Left ventricle myocardium inferior (tissue), 1 donor: ENCODE measurements around the gene PPARD. TPM values are rescaled to one million over a fixed set of nuclear protein-coding genes. Genes with fewer than 3 reads are reported as not detected.

Experiments
- DNase-seq: peaks from one replicate; pipeline ENCODE4 v3.0.0-alpha.2; 2020
- H3K27ac ChIP-seq: fragments of 200-600 bp; replicated peaks from 2 replicates; pipeline ENCODE4 v1.8.0; 2021
- H3K27me3 ChIP-seq: fragments of 200-600 bp; 2 replicates; pipeline ENCODE4 v1.8.0; 2021; ENCODE audit warnings: low read depth
- H3K36me3 ChIP-seq: fragments of 200-600 bp; 2 replicates; pipeline ENCODE4 v1.8.0; 2021
- H3K4me1 ChIP-seq: fragments of 200-600 bp; 2 replicates; pipeline ENCODE4 v1.8.0; 2021
- H3K4me3 ChIP-seq: fragments of 200-600 bp; 2 replicates; pipeline ENCODE4 v1.8.0; 2021; ENCODE audit warnings: mild to moderate bottlenecking, moderate library complexity
- H3K9me3 ChIP-seq: fragments of 200-600 bp; replicated peaks from 2 replicates; pipeline ENCODE4 v1.8.0; 2021
- CTCF ChIP-seq: fragments of 200-600 bp; IDR thresholded peaks from 2 replicates; pipeline ENCODE4 v1.8.0; 2021; ENCODE audit warnings: antibody characterized with exemption, mild to moderate bottlenecking, borderline replicate concordance
- intact Hi-C: fragments of 100-400 bp; cut with micrococcal nuclease; formaldehyde crosslinking; loops from one replicate; pipeline ENCODE4 v1.11.0; 2022
- total RNA-seq: library from RNA; stranded (reverse); fragmentation: NEBNext Ultra II Directional; extraction: Animal tissue kit (Norgen Biotek cat#: 25700); gene quantifications from one replicate; pipeline ENCODE4 v1.2.1, GENCODE V29; 2021
- donor health status: DM: no; HTN: yes; CAD: no; lungs with severe emphysema.

PPARD gene
- total RNA-seq, 1 donor from 2014 or later = 14.9 TPM

DNA sequence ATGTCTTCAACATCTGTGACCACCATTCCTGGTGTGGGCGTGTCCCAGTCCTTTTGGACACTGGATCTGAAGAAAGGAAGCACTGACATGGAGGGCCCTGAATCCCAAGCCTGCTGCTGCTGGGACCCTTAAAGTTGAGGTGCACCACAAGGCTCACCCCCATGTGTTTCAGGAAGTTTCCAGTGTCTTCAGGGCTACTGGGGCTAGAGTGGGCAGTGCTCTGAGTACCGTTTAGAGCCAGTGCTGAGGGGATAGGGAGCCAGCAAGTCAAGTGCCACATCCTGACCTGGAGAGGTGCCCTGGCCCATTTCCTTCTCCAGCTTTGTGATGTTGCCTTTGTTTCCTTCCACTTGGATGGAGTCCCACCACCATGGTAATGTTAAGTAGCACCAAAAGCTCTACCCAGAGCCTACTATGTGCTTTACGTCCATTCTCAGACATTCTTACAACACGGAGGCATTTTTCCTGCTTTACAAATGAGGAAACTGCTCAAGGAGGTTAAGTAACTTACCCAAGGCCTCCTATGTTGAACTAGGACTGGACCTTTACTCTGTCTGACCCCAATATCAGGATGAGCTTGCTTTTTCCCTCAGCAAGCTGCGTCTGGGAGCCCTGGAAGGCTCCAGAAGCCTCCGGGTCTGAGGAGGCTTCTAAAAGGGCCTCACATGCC lies 45.3 kb upstream of the PPARD start:
- intact Hi-C loops = no loop called here
- H3K27me3 ChIP-seq = no peaks in the 10 kb centered on the region
- peak overlapping the region; percentile 61 for H3K27ac ChIP-seq
- peak overlapping the region; percentile 63 for H3K4me3 ChIP-seq
- peaks cover 27% of the 10 kb centered on the region for H3K36me3 ChIP-seq
- peaks cover 29% of the 10 kb centered on the region for H3K4me1 ChIP-seq
- TF ChIP-seq CTCF = no peak
- H3K9me3 ChIP-seq = no peaks in the 10 kb centered on the region
- no peak for DNase-seq

DNA sequence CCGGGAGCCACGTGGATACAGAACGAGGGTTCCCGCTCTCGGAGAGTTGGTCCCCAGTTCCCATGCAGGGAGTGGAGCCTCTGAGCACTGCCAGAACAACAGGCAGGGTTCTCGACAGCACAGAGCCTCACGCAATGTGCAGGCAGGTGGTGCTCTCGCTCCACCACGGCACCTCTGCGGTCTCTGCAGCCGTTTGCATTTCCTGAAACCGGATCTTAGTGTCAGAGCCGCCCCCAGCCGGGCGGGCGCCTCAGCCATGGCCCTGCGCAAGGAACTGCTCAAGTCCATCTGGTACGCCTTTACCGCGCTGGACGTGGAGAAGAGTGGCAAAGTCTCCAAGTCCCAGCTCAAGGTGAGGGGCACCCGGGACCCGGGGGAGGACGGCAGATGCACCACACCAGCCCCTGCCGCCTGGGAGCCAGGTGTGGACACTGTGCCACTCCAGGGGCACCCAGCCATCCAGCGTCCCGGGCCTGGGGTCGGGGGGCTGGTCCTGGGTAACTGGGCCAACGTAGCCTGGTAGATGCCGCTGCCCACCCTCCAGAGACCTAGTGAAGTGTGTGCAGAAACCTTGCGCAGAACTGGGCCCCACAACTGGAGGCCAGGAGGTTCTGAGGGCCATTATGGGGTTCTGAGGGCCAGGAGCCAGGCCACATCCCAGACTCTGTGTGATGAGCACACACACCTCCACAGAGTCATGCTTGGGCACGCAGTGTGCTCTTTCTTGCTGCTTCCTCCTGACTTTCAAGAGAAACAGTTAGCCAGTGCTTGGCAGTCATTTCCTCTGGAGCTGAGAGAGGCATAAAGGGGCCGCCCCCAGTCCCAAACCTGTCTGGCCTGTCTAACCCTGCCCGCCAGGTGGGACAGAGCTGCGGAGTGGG lies 44.5 kb upstream of the PPARD start, which contains the start of gene DEF6:
Gene DEF6 (plus strand): TSS at position 218 of the 881 bp plus-strand sequence. CDS start 39 bp downstream, at position 257.
- H3K27ac ChIP-seq = peak within 1 kb of the TSS; percentile 61
- DNase-seq = peak; percentile 82
- peaks cover 21% of the 10 kb centered on the region for H3K36me3 ChIP-seq
- H3K4me1 ChIP-seq = peaks cover 34% of the 10 kb centered on the region
- intact Hi-C loops = no loop called here
- peak within 1 kb of the TSS; percentile 63 for H3K4me3 ChIP-seq
- H3K9me3 ChIP-seq = no peaks in the 10 kb centered on the region
- no peaks in the 10 kb centered on the region for H3K27me3 ChIP-seq
- TF ChIP-seq CTCF = peak; percentile 82

GRCh38 chr6:35298625-35299140 lies 43.7 kb upstream of the PPARD start:
- no peaks in the 10 kb centered on the region for H3K9me3 ChIP-seq
- DNase-seq = no peak
- H3K4me3 ChIP-seq = peak overlapping the region; percentile 63
- H3K27ac ChIP-seq = no peak overlapping the region
- TF ChIP-seq CTCF = no peak
- intact Hi-C loops = no loop called here
- no peaks in the 10 kb centered on the region for H3K27me3 ChIP-seq
- H3K36me3 ChIP-seq = peaks cover 12% of the 10 kb centered on the region
- peaks cover 39% of the 10 kb centered on the region for H3K4me1 ChIP-seq

DNA sequence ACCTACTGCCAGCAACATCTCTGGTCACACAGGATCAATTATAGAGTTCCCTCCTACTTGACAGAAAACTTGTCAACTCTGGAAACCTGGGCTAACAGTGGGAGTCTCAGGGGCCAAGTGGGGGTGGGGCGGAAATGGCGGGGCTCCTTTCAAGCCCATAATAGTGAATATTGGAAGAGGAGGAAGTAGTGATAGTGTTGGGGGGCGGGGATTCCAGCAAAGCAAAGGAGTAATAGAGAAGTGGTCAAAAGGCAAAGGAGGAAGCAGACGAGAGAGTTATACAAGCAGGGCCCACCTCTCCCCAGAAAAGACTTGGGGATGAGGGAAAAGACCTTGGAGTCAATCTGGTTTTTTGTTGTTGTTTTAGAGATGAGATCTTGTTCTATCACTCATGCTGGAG lies 42.7 kb upstream of the PPARD start:
- peak; percentile 39 for DNase-seq
- H3K4me1 ChIP-seq = peaks cover 39% of the 10 kb centered on the region
- H3K27ac ChIP-seq = no peak overlapping the region
- no peaks in the 10 kb centered on the region for H3K9me3 ChIP-seq
- H3K36me3 ChIP-seq = peaks cover 8% of the 10 kb centered on the region
- no peak for TF ChIP-seq CTCF
- H3K4me3 ChIP-seq = no peak overlapping the region
- H3K27me3 ChIP-seq = no peaks in the 10 kb centered on the region
- intact Hi-C loops = no loop called here

- no peak for DNase-seq
- H3K9me3 ChIP-seq = no peaks in the 10 kb centered on the region
- TF ChIP-seq CTCF = no peak
- H3K27ac ChIP-seq = no peak overlapping the region
- H3K4me1 ChIP-seq = peaks cover 36% of the 10 kb centered on the region
- H3K27me3 ChIP-seq = no peaks in the 10 kb centered on the region
- intact Hi-C loops = no loop called here
- H3K4me3 ChIP-seq = no peak overlapping the region
- H3K36me3 ChIP-seq = no peaks in the 10 kb centered on the region
Measured at GRCh38 chr6:35300848-35301247, 41.5 kb upstream of the PPARD start.
